ENCODE results near the gene OLA1. TPM values are rescaled to one million over a fixed set of nuclear protein-coding genes. Genes with fewer than 3 reads are reported as not detected.

OLA1 gene
- total and polyA plus RNA-seq, 9 of the 15 experiments (the other 6 are each of a cell fraction or from before 2014, with no cell fraction given): 208 to 353 (median 225) TPM

GRCh38 chr2:174292908-174293307 is 44.6 kb upstream of the OLA1 start:
- POLR2A ChIA-PET: interaction anchor here (0.7 kb wide), 2 partner anchors 21 to 100 kb away, joined by 3 to 4 read pairs; no protein-coding TSS in a partner anchor
- Histone ChIP-seq H3K9ac (ENCODE audit: insufficient read depth in 1 of 2, low read depth in 2 of 2, low read length in 2 of 2) (no peak overlapping the region), H3K9me1 (ENCODE audit: control insufficient read depth, insufficient read depth, low read length) (no peaks in the 10 kb centered on the region), H3K27me3 (ENCODE audit: control insufficient read depth in 2 of 2, insufficient read depth in 2 of 2, low read length in 2 of 2) (peaks cover 4 to 10% of the 10 kb centered on the region in 2 experiments; a peak in 3 of 5 replicates), H3K4me2 (ENCODE audit: insufficient read depth, low read length) (no peak overlapping the region), H3K4me3 (no peak overlapping the region), H2AFZ (ENCODE audit: low read depth, low read length) (no peak overlapping the region), H3K4me1 (replicated peaks in 1 of 2; ENCODE audit: control insufficient read depth in 2 of 2, insufficient read depth in 2 of 2, low read length in 2 of 2) (no peaks in the 10 kb centered on the region), H3K79me2 (ENCODE audit: control insufficient read depth, insufficient read depth, low read length) (no peaks in the 10 kb centered on the region), H3K36me3 (ENCODE audit: control insufficient read depth, insufficient read depth, low read length) (no peaks in the 10 kb centered on the region), H4K20me1 (replicated peaks; ENCODE audit: control insufficient read depth, insufficient read depth, low read length) (no peaks in the 10 kb centered on the region), H3K27ac (ENCODE audit: extremely low read depth, low read depth, low read length) (no peak overlapping the region), H3K9me3 (replicated peaks; ENCODE audit: control insufficient read depth, insufficient read depth, low read depth, low read length) (no peaks in the 10 kb centered on the region)
- TF ChIP-seq BRF2 (IDR thresholded peaks at IDR 0.05; ENCODE audit: borderline replicate concordance, insufficient read depth, insufficient read length) (no peak), RFX5 (IDR thresholded peaks at IDR 0.05; ENCODE audit: low read depth, low read length) (no peak), CBX3 (IDR thresholded peaks at IDR 0.05; ENCODE audit: borderline replicate concordance in 1 of 2, low read length in 2 of 2) (0 out of 3 replicates have a peak, but pooled peaks of 1 of the 2 experiments have one; percentile 31), CBFA2T3 (IDR thresholded peaks at IDR 0.05) (no peak), ARID3B (CRISPR knock-in tag; IDR thresholded peaks at IDR 0.05; ENCODE audit: borderline replicate concordance) (no peak), ZNF57 (CRISPR knock-in tag; IDR thresholded peaks at IDR 0.05) (no peak), RBM25 (IDR thresholded peaks at IDR 0.05; ENCODE audit: low read depth, low read length, severe bottlenecking) (peak; percentile 62), NFIC (IDR thresholded peaks at IDR 0.05) (peak; percentile 50), C11orf30 (IDR thresholded peaks at IDR 0.05; ENCODE audit: low read depth) (no peak)
- TF ChIP-seq, protein P1, sequence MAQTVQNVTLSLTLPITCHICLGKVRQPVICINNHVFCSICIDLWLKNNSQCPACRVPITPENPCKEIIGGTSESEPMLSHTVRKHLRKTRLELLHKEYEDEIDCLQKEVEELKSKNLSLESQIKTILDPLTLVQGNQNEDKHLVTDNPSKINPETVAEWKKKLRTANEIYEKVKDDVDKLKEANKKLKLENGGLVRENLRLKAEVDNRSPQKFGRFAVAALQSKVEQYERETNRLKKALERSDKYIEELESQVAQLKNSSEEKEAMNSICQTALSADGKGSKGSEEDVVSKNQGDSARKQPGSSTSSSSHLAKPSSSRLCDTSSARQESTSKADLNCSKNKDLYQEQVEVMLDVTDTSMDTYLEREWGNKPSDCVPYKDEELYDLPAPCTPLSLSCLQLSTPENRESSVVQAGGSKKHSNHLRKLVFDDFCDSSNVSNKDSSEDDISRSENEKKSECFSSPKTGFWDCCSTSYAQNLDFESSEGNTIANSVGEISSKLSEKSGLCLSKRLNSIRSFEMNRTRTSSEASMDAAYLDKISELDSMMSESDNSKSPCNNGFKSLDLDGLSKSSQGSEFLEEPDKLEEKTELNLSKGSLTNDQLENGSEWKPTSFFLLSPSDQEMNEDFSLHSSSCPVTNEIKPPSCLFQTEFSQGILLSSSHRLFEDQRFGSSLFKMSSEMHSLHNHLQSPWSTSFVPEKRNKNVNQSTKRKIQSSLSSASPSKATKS (CRISPR knock-in tag; IDR thresholded peaks at IDR 0.05): no peak
- TF ChIP-seq, protein P2, sequence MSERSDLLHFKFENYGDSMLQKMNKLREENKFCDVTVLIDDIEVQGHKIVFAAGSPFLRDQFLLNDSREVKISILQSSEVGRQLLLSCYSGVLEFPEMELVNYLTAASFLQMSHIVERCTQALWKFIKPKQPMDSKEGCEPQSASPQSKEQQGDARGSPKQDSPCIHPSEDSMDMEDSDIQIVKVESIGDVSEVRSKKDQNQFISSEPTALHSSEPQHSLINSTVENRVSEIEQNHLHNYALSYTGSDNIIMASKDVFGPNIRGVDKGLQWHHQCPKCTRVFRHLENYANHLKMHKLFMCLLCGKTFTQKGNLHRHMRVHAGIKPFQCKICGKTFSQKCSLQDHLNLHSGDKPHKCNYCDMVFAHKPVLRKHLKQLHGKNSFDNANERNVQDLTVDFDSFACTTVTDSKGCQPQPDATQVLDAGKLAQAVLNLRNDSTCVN (CRISPR knock-in tag; IDR thresholded peaks at IDR 0.05): no peak
- WGBS (ENCODE audit: insufficient coverage, low coverage, missing lambda C conversion rate): 12% methylated on average over 1 of the region's 1 CpG
- FAIRE-seq (no peak), DNase-seq (ENCODE audit: extremely low read depth in 1 of 4, low spot score in 3 of 4) (no peak), ATAC-seq (no peak)
- CTCF ChIA-PET (ENCODE audit: low intra/inter-chr PET ratio): no interaction called here
- in situ Hi-C loops (cut with MboI): no loop called here
- intact Hi-C loops (cut with micrococcal nuclease): no loop called here
- no TSS peak for BruUV-seq (replicated peaks)

All from K562 (cell line).